SU-DHL-6 (cell line): ENCODE measurements around the gene SLC4A1.

Experiments used
- H2AFZ ChIP-seq: fragments of 200-600 bp; sonication (generic); 2 replicates; pipeline ENCODE4 v1.6.1; 2014; ENCODE audit warnings: low read depth, mild to moderate bottlenecking, moderate library complexity, mixed read lengths, antibody characterized with exemption, low read length; ENCODE audit not compliant: severe bottlenecking
- H3F3A ChIP-seq: fragments of 200-600 bp; shearing (Covaris generic); 2 replicates; pipeline ENCODE4 v1.6.0; 2016; ENCODE audit warnings: antibody characterized with exemption, mild to moderate bottlenecking; ENCODE audit not compliant: insufficient read depth
- H3K27ac ChIP-seq: fragments of 200-600 bp; sonication (generic); 2 replicates; pipeline ENCODE4 v1.5.1; 2016; ENCODE audit warnings: low read depth, mild to moderate bottlenecking, low read length, moderate library complexity, mixed read lengths
- H3K27me3 ChIP-seq: fragments of 200-600 bp; sonication (generic), shearing (Covaris generic); 2 replicates; pipeline ENCODE4 v1.6.0; 2014; ENCODE audit warnings: mild to moderate bottlenecking, low read length
- H3K36me3 ChIP-seq: fragments of 200-600 bp; sonication (generic); 2 replicates; pipeline ENCODE4 v1.6.1; 2014; ENCODE audit warnings: mild to moderate bottlenecking, low read length, mixed read lengths
- H3K4me2 ChIP-seq: fragments of 300-600, 200-600 bp; shearing (Covaris generic), sonication (generic); 2 replicates; pipeline ENCODE4 v1.6.0; 2014; ENCODE audit warnings: low read length, low read depth, mild to moderate bottlenecking; ENCODE audit not compliant: poor library complexity, severe bottlenecking
- H3K4me3 ChIP-seq: fragments of 200-600 bp; sonication (generic); 2 replicates; pipeline ENCODE4 v1.5.1; 2014; ENCODE audit warnings: antibody characterized with exemption, low read length, mild to moderate bottlenecking, mixed read lengths; ENCODE audit not compliant: insufficient read depth, poor library complexity, severe bottlenecking
- H3K79me2 ChIP-seq: fragments of 200-600 bp; sonication (generic); 2 replicates; pipeline ENCODE4 v1.6.1; 2014; ENCODE audit warnings: mild to moderate bottlenecking, low read length, moderate library complexity; ENCODE audit not compliant: insufficient read depth
- H3K9ac ChIP-seq: fragments of 200-600 bp; sonication (generic); 2 replicates; pipeline ENCODE4 v1.7.0; 2014; ENCODE audit warnings: mild to moderate bottlenecking, low read length
- H3K9me2 ChIP-seq: fragments of 200-600 bp; sonication (generic); replicated peaks from 2 replicates; pipeline ENCODE4 v1.6.1; 2014; ENCODE audit warnings: low read length; ENCODE audit not compliant: insufficient read depth
- H3K9me3 ChIP-seq: fragments of 200-600 bp; sonication (generic); 2 replicates; pipeline ENCODE4 v1.6.1; 2014; ENCODE audit warnings: low read length, mixed read lengths; ENCODE audit not compliant: insufficient read depth
- H4K20me1 ChIP-seq: fragments of 200-600 bp; sonication (generic); 2 replicates; pipeline ENCODE4 v1.6.1; 2014; ENCODE audit warnings: low read depth, mild to moderate bottlenecking, antibody characterized with exemption, low read length, moderate library complexity, mixed read lengths
- CTCF ChIP-seq: fragments of 200-600 bp; sonication (generic); IDR thresholded peaks from one replicate; pipeline ENCODE4 v1.5.1; 2017; ENCODE audit warnings: antibody characterized with exemption, mild to moderate bottlenecking, low read length, moderate library complexity; ENCODE audit not compliant: insufficient read depth, poor library complexity, severe bottlenecking
- EZH2phosphoT487 ChIP-seq: fragments of 200-600 bp; sonication (generic), shearing (Covaris generic); conservative IDR thresholded peaks from 2 replicates; pipeline ENCODE4 v1.6.1; 2018; ENCODE audit warnings: mild to moderate bottlenecking, antibody characterized with exemption, low read length, moderate library complexity, mixed read lengths

Gene SLC4A1

GRCh38 chr17:44307387-44308186, 39.7 kb upstream of the SLC4A1 start:
- no peak overlapping the region for H2AFZ ChIP-seq
- H4K20me1 ChIP-seq, result no peaks in the 10 kb centered on the region
- H3K79me2 ChIP-seq, result no peaks in the 10 kb centered on the region
- no peak overlapping the region for H3K4me2 ChIP-seq
- H3K9ac ChIP-seq, result no peak overlapping the region
- H3K4me3 ChIP-seq, result no peak overlapping the region
- TF ChIP-seq CTCF, result no peak
- no peak for TF ChIP-seq EZH2phosphoT487
- H3F3A ChIP-seq, result no peaks in the 10 kb centered on the region
- H3K36me3 ChIP-seq, result no peaks in the 10 kb centered on the region
- no peak overlapping the region for H3K27ac ChIP-seq
- no peaks in the 10 kb centered on the region for H3K9me3 ChIP-seq
- H3K9me2 ChIP-seq, result no peaks in the 10 kb centered on the region
- H3K27me3 ChIP-seq, result no peaks in the 10 kb centered on the region

- Histone ChIP-seq H3K27me3 (no peaks in the 10 kb centered on the region), H3K79me2 (no peaks in the 10 kb centered on the region), H3K4me2 (no peak overlapping the region), H3K36me3 (no peaks in the 10 kb centered on the region), H3K27ac (no peak overlapping the region), H2AFZ (no peak overlapping the region), H3K9me2 (no peaks in the 10 kb centered on the region), H3F3A (no peaks in the 10 kb centered on the region), H3K9ac (no peak overlapping the region), H3K4me3 (no peak overlapping the region), H4K20me1 (no peaks in the 10 kb centered on the region), H3K9me3 (no peaks in the 10 kb centered on the region)
- no peak for TF ChIP-seq CTCF
- no peak for TF ChIP-seq EZH2phosphoT487
These were observed 36.7 kb upstream of the SLC4A1 start for GRCh38 chr17:44304651-44305050.

GRCh38 chr17:44297975-44298374, 30.0 kb upstream of the SLC4A1 start:
- Histone ChIP-seq H3K79me2 (no peaks in the 10 kb centered on the region), H3K4me3 (no peak overlapping the region), H3K9me2 (no peaks in the 10 kb centered on the region), H3K27me3 (no peaks in the 10 kb centered on the region), H3K9ac (no peak overlapping the region), H3F3A (no peaks in the 10 kb centered on the region), H3K27ac (no peak overlapping the region), H3K9me3 (no peaks in the 10 kb centered on the region), H4K20me1 (no peaks in the 10 kb centered on the region), H2AFZ (no peak overlapping the region), H3K4me2 (no peak overlapping the region), H3K36me3 (no peaks in the 10 kb centered on the region)
- TF ChIP-seq CTCF (no peak), EZH2phosphoT487 (no peak)
